Prostate gland (tissue), 2 donors: ENCODE measurements around the gene ZGPAT.

Experiments used
- CTCF ChIP-seq, 4 experiments: fragments of 200-600 bp in 2 of 4; fragments of 450-650 bp in 2 of 4; sonication (generic) in 2 of 4; IDR thresholded peaks; 1 replicate in 3 of 4; 2 replicates in 1 of 4; pipeline ENCODE4 v1.5.1; 2016 to 2019; ENCODE audit warnings: antibody characterized with exemption in 4 of 4, mild to moderate bottlenecking in 2 of 4, moderate library complexity in 2 of 4
- POLR2A ChIP-seq: fragments of 450-650 bp; IDR thresholded peaks from one replicate; pipeline ENCODE4 v1.6.1; 2016; ENCODE audit warnings: antibody characterized with exemption, mild to moderate bottlenecking

- TF ChIP-seq CTCF (IDR thresholded peaks at IDR 0.05) (no peak), POLR2A (no peak)
Measured at GRCh38 chr20:63692436-63693082, 15.3 kb upstream of the ZGPAT start.
